ENCODE data around the gene NIPBL.

The NIPBL gene

GRCh38 chr5:36978196-36978595, 101.6 kb downstream of the NIPBL start:
- H4K20me1 ChIP-seq (ENCODE audit: low read depth, low read length) = peaks cover 6% of the 10 kb centered on the region; the same call in 1 of the 2 replicates
- H3K4me2 ChIP-seq (ENCODE audit: low read depth, low read length, poor library complexity, severe bottlenecking) = no peak overlapping the region
- no peaks in the 10 kb centered on the region for H3K27me3 ChIP-seq (ENCODE audit: low read length)
- no peak overlapping the region for H3K9ac ChIP-seq (ENCODE audit: low read length)
- no peak for TF ChIP-seq EZH2phosphoT487 (conservative IDR thresholded peaks at IDR 0.05; ENCODE audit: low read length)
- TF ChIP-seq CTCF (IDR thresholded peaks at IDR 0.05; ENCODE audit: insufficient read depth, low read length, poor library complexity, severe bottlenecking) = no peak
- H3K79me2 ChIP-seq (ENCODE audit: insufficient read depth, low read length) = peaks cover 43% of the 10 kb centered on the region
- no peak overlapping the region for H3K27ac ChIP-seq (ENCODE audit: low read depth, low read length)
- peaks cover 55% of the 10 kb centered on the region for H3K36me3 ChIP-seq (ENCODE audit: low read length)
- no peaks in the 10 kb centered on the region for H3K9me2 ChIP-seq (replicated peaks; ENCODE audit: insufficient read depth, low read length)
- no peaks in the 10 kb centered on the region; the same call in 1 of the 2 replicates for H3F3A ChIP-seq (ENCODE audit: insufficient read depth)
- peaks cover 5% of the 10 kb centered on the region; the same call in 1 of the 2 replicates for H3K9me3 ChIP-seq (ENCODE audit: insufficient read depth, low read length)
- H2AFZ ChIP-seq (ENCODE audit: low read depth, low read length, severe bottlenecking) = no peak overlapping the region
- no peak overlapping the region for H3K4me3 ChIP-seq (ENCODE audit: insufficient read depth, low read length, poor library complexity, severe bottlenecking)

- Histone ChIP-seq H3K4me3 (ENCODE audit: insufficient read depth, low read length, poor library complexity, severe bottlenecking) (no peak overlapping the region), H3K27me3 (ENCODE audit: low read length) (no peaks in the 10 kb centered on the region), H3K27ac (ENCODE audit: low read depth, low read length) (no peak overlapping the region), H3K9ac (ENCODE audit: low read length) (no peak overlapping the region), H3K9me2 (replicated peaks; ENCODE audit: insufficient read depth, low read length) (no peaks in the 10 kb centered on the region), H2AFZ (ENCODE audit: low read depth, low read length, severe bottlenecking) (no peak overlapping the region), H3K79me2 (ENCODE audit: insufficient read depth, low read length) (peaks cover 43% of the 10 kb centered on the region), H3F3A (ENCODE audit: insufficient read depth) (no peaks in the 10 kb centered on the region), H4K20me1 (ENCODE audit: low read depth, low read length) (0 out of 2 replicates have a peak, but pooled peaks cover 6% of the 10 kb centered on the region), H3K4me2 (ENCODE audit: low read depth, low read length, poor library complexity, severe bottlenecking) (no peak overlapping the region), H3K36me3 (ENCODE audit: low read length) (peaks cover 40% of the 10 kb centered on the region), H3K9me3 (ENCODE audit: insufficient read depth, low read length) (peaks cover 5% of the 10 kb centered on the region; the same call in 1 of the 2 replicates)
- TF ChIP-seq CTCF (IDR thresholded peaks at IDR 0.05; ENCODE audit: insufficient read depth, low read length, poor library complexity, severe bottlenecking) (no peak), EZH2phosphoT487 (conservative IDR thresholded peaks at IDR 0.05; ENCODE audit: low read length) (no peak)
Measured at GRCh38 chr5:36982146-36982545, 105.6 kb downstream of the NIPBL start.

GRCh38 chr5:36985387-36985786, 108.8 kb downstream of the NIPBL start:
- TF ChIP-seq CTCF (IDR thresholded peaks at IDR 0.05; ENCODE audit: insufficient read depth, low read length, poor library complexity, severe bottlenecking) (no peak), EZH2phosphoT487 (conservative IDR thresholded peaks at IDR 0.05; ENCODE audit: low read length) (no peak)

More at GRCh38 chr5:36985387-36985786, 108.8 kb downstream of the NIPBL start:
- no peak overlapping the region for H2AFZ ChIP-seq (ENCODE audit: low read depth, low read length, severe bottlenecking)
- H3K27ac ChIP-seq (ENCODE audit: low read depth, low read length) = no peak overlapping the region
- H3F3A ChIP-seq (ENCODE audit: insufficient read depth) = no peaks in the 10 kb centered on the region
- no peak overlapping the region for H3K4me3 ChIP-seq (ENCODE audit: insufficient read depth, low read length, poor library complexity, severe bottlenecking)
- no peak overlapping the region for H3K4me2 ChIP-seq (ENCODE audit: low read depth, low read length, poor library complexity, severe bottlenecking)
- peaks cover 36% of the 10 kb centered on the region for H3K79me2 ChIP-seq (ENCODE audit: insufficient read depth, low read length)
- H3K27me3 ChIP-seq (ENCODE audit: low read length) = no peaks in the 10 kb centered on the region
- no peaks in the 10 kb centered on the region for H3K9me2 ChIP-seq (replicated peaks; ENCODE audit: insufficient read depth, low read length)
- H4K20me1 ChIP-seq (ENCODE audit: low read depth, low read length) = 0 out of 2 replicates have a peak, but pooled peaks cover 7% of the 10 kb centered on the region
- no peaks in the 10 kb centered on the region for H3K9me3 ChIP-seq (ENCODE audit: insufficient read depth, low read length)
- peaks cover 18% of the 10 kb centered on the region for H3K36me3 ChIP-seq (ENCODE audit: low read length)
- no peak overlapping the region for H3K9ac ChIP-seq (ENCODE audit: low read length)

Measured in SU-DHL-6 (cell line).